ENCODE data around the gene DCAF8L1. TPM values are rescaled to one million over a fixed set of nuclear protein-coding genes. Genes with fewer than 3 reads are reported as not detected.
"Not testable (repeated sequence)": the region's sequence is repeated elsewhere in the genome, so short reads cannot be mapped to it uniquely, and the experiment has no call there.

Gene DCAF8L1
- total RNA-seq, result under 1 TPM in 5 of 8 experiments, not detected in 3; under 0.01 to 0.28 (median 0.14) TPM

- 22 to 87% (median 61%) methylated on average over 1 to 7 of the region's 14 CpGs; no CpG with 5 or more reads in 6 of the 10 experiments for WGBS, 10 experiments
- in situ Hi-C loops (cut with MboI; ENCODE audit: low pct_unique_long_range_greater_than_20kb in 2 of 9, low sequenced_read_pairs in 9 of 9, unreplicated experiment in 9 of 9), result no loop called here
- H3K27ac ChIP-seq, result no peak within 1 kb of the TSS
These were observed at the start of gene DCAF8L1 for GRCh38 chrX:27981349-27981748. DCAF8L1 (minus strand) TSS chrX:27981449; CDS start chrX:27981334, 115 bp downstream.

GRCh38 chrX:28022371-28022770 lies 41.1 kb upstream of the DCAF8L1 start:
- in situ Hi-C loops (cut with MboI; ENCODE audit: low pct_unique_long_range_greater_than_20kb in 2 of 9, low sequenced_read_pairs in 9 of 9, unreplicated experiment in 9 of 9), result no loop called here
- ATAC-seq (replicated peaks in 6 of 8), result no peak
- Histone ChIP-seq H3K4me1 (replicated peaks in 1 of 2) (no peaks in the 10 kb centered on the region), H3K27ac (no peak overlapping the region), H3K4me3 (no peak overlapping the region)
- 0 to 100% (median 71%) methylated on average over 1 to 2 of the region's 2 CpGs; no CpG with 5 or more reads in 4 of the 10 experiments for WGBS, 10 experiments

More at GRCh38 chrX:27981349-27981748, at the start of gene DCAF8L1:
- ATAC-seq (replicated peaks in 6 of 8), result no peak
- H3K4me1 ChIP-seq (replicated peaks in 1 of 2), result peaks cover 0 to 4% of the 10 kb centered on the region in 2 donors
- no peak within 1 kb of the TSS for H3K4me3 ChIP-seq

GRCh38 chrX:28016823-28017222 lies 35.6 kb upstream of the DCAF8L1 start:
- in situ Hi-C loops (cut with MboI; ENCODE audit: low pct_unique_long_range_greater_than_20kb in 2 of 9, low sequenced_read_pairs in 9 of 9, unreplicated experiment in 9 of 9), result no loop called here
- Histone ChIP-seq H3K4me1 (replicated peaks in 1 of 2) (no peaks in the 10 kb centered on the region), H3K27ac (no peak overlapping the region), H3K4me3 (no peak overlapping the region)
- 43 to 67% methylated on average over 1 of the region's 1 CpG; no CpG with 5 or more reads in 8 of the 10 experiments for WGBS, 10 experiments
- no peak for ATAC-seq (replicated peaks in 6 of 8)

DNA sequence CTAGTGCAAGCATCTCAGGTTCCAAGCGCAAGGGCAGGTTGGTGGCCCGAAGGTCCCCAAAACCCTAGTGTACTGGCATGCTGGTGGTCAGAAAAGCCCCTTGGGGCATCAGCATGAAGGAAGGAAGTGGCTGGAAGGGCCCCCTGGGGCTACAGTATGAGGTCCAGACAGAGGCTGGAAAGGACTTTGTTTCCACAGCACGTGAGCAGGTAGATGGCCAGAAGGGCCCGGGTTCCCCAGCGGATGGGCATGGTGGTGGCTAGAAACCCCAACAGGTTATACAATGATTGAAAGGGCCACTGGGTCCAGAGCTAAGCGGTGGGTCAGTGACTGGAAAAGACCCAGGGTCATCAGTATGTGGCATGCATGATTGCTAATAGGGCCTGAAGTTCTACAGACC lies 34.7 kb upstream of the DCAF8L1 start:
- 54 to 68% methylated on average over 3 of the region's 6 CpGs; no CpG with 5 or more reads in 8 of the 10 experiments for WGBS, 10 experiments
- in situ Hi-C loops (cut with MboI; ENCODE audit: low pct_unique_long_range_greater_than_20kb in 2 of 9, low sequenced_read_pairs in 9 of 9, unreplicated experiment in 9 of 9), result no loop called here
- Histone ChIP-seq H3K4me1 (replicated peaks in 1 of 2) (no peaks in the 10 kb centered on the region), H3K4me3 (no peak overlapping the region), H3K27ac (no peak overlapping the region)
- ATAC-seq (replicated peaks in 6 of 8), result no peak

- 0 to 100% (median 80%) methylated on average over 1 to 2 of the region's 2 CpGs; no CpG with 5 or more reads in 5 of the 10 experiments for WGBS, 10 experiments
- ATAC-seq (replicated peaks in 6 of 8), result no peak
- Histone ChIP-seq H3K27ac (no peak overlapping the region), H3K4me1 (replicated peaks in 1 of 2) (no peaks in the 10 kb centered on the region), H3K4me3 (no peak overlapping the region)
- in situ Hi-C loops (cut with MboI; ENCODE audit: low pct_unique_long_range_greater_than_20kb in 2 of 9, low sequenced_read_pairs in 9 of 9, unreplicated experiment in 9 of 9), result no loop called here
These were observed 29.6 kb upstream of the DCAF8L1 start for GRCh38 chrX:28010875-28011274.

DNA sequence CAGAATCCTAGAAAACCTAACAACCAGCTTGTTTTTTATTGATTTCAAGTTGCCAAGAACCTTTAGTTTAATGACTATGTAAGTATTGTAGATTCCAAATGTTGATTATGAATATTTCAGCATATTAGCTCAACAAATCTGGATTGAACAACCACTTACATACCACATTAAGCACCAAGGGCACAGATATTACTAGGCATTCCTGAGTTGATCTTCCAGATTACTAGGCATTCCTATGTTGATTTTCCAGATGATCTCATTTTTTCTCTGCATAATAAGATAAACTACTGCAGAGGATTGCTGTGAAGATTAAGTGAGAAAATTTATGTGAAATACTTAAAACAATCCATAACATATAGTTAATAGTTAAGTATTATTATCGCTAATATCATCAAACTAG lies 17.4 kb upstream of the DCAF8L1 start:
- H3K4me1 ChIP-seq (replicated peaks in 1 of 2), result no peaks in the 10 kb centered on the region
- ATAC-seq (replicated peaks in 6 of 8), result peak in 1 of 8 experiments; percentile 52
- in situ Hi-C loops (cut with MboI; ENCODE audit: low pct_unique_long_range_greater_than_20kb in 2 of 9, low sequenced_read_pairs in 9 of 9, unreplicated experiment in 9 of 9), result no loop called here
- no peak overlapping the region for H3K4me3 ChIP-seq
- H3K27ac ChIP-seq, result no peak overlapping the region
- WGBS, 10 experiments, result 33 to 64% methylated on average over 1 of the region's 1 CpG; no CpG with 5 or more reads in 8 of the 10 experiments

- in situ Hi-C loops (cut with MboI; ENCODE audit: low pct_unique_long_range_greater_than_20kb in 2 of 9, low sequenced_read_pairs in 9 of 9, unreplicated experiment in 9 of 9), result no loop called here
- 0 to 100% methylated on average over 2 of the region's 2 CpGs; no CpG with 5 or more reads in 8 of the 10 experiments for WGBS, 10 experiments
- no peak for ATAC-seq (replicated peaks in 6 of 8)
- Histone ChIP-seq H3K4me3 (no peak overlapping the region), H3K27ac (no peak overlapping the region), H3K4me1 (replicated peaks in 1 of 2) (no peaks in the 10 kb centered on the region)
These were observed 16.4 kb upstream of the DCAF8L1 start for GRCh38 chrX:27997622-27998021.

- in situ Hi-C loops (cut with MboI; ENCODE audit: low pct_unique_long_range_greater_than_20kb in 2 of 9, low sequenced_read_pairs in 9 of 9, unreplicated experiment in 9 of 9), result no loop called here
- WGBS, 10 experiments, result 4 to 35% methylated on average over 3 of the region's 3 CpGs; no CpG with 5 or more reads in 8 of the 10 experiments
- ATAC-seq (replicated peaks in 6 of 8), result no peak
These were observed 14.9 kb upstream of the DCAF8L1 start for GRCh38 chrX:27996132-27996531.

DNA sequence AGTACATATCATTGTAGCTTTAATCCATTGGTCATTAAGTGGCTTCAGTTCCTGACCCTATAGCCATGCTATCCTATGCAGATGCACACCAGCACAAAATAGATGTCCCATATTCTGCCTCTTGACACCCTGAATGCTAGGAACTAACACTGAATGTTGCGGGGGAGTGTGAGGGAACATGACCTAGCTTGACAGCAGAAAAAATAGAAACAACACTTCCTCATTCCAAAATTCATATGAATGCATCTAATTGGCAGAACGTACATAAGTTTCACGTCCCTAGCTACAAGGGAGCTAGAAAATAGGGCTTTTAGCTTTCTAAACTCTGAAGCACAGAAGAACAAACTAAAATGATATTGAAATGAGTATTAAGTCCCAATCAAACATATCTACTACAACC lies 14.4 kb upstream of the DCAF8L1 start:
- H3K4me1 ChIP-seq (replicated peaks in 1 of 2), result no peaks in the 10 kb centered on the region
- ATAC-seq (replicated peaks in 6 of 8), result no peak
- WGBS, 10 experiments, result 27 to 100% (median 40%) methylated on average over 1 to 2 of the region's 3 CpGs; no CpG with 5 or more reads in 7 of the 10 experiments
- H3K27ac ChIP-seq, result no peak overlapping the region
- no peak overlapping the region for H3K4me3 ChIP-seq
- in situ Hi-C loops (cut with MboI; ENCODE audit: low pct_unique_long_range_greater_than_20kb in 2 of 9, low sequenced_read_pairs in 9 of 9, unreplicated experiment in 9 of 9), result no loop called here

More at GRCh38 chrX:27996132-27996531, 14.9 kb upstream of the DCAF8L1 start:
- H3K4me3 ChIP-seq, result no peak overlapping the region
- H3K4me1 ChIP-seq (replicated peaks in 1 of 2), result no peaks in the 10 kb centered on the region
- no peak overlapping the region for H3K27ac ChIP-seq

GRCh38 chrX:27987862-27988646 lies 6.8 kb upstream of the DCAF8L1 start:
- in situ Hi-C loops (cut with MboI; ENCODE audit: low pct_unique_long_range_greater_than_20kb in 2 of 9, low sequenced_read_pairs in 9 of 9, unreplicated experiment in 9 of 9), result no loop called here
- no peaks in the 10 kb centered on the region for H3K4me1 ChIP-seq (replicated peaks in 1 of 2)
- ATAC-seq (replicated peaks in 6 of 8), result no peak
- WGBS, 10 experiments, result 0 to 83% (median 33%) methylated on average over 1 to 2 of the region's 2 CpGs; no CpG with 5 or more reads in 7 of the 10 experiments
- H3K27ac ChIP-seq, result no peak overlapping the region
- H3K4me3 ChIP-seq, result no peak overlapping the region

DNA sequence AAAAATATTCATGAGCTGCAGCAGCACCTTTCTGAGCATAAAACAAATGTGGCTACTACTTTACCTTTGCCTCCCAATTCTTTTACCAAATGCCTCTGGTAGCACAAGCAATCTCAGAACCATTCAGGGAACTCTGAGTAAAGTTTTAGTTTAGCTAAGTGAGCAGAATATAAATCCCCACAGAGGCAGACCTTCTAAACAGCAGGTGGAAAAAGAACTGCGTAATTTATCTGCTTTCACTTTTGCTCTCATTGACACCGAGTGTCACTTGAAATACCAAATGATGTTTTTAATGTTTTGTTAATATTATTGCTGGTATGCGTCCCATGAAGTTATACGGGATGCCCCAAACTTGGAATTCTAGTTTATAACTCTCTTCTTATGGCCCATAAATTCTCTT lies 4.3 kb downstream of the DCAF8L1 start:
- in situ Hi-C loops (cut with MboI; ENCODE audit: low pct_unique_long_range_greater_than_20kb in 2 of 9, low sequenced_read_pairs in 9 of 9, unreplicated experiment in 9 of 9); H3K4me3 ChIP-seq; ATAC-seq (replicated peaks in 6 of 8); H3K4me1 ChIP-seq (replicated peaks in 1 of 2): not testable (repeated sequence)
- WGBS, 10 experiments, result 31 to 100% (median 67%) methylated on average over 1 to 4 of the region's 4 CpGs; no CpG with 5 or more reads in 6 of the 10 experiments
- peak overlapping the region in 1 of 2 donors; percentile 75 for H3K27ac ChIP-seq

DNA sequence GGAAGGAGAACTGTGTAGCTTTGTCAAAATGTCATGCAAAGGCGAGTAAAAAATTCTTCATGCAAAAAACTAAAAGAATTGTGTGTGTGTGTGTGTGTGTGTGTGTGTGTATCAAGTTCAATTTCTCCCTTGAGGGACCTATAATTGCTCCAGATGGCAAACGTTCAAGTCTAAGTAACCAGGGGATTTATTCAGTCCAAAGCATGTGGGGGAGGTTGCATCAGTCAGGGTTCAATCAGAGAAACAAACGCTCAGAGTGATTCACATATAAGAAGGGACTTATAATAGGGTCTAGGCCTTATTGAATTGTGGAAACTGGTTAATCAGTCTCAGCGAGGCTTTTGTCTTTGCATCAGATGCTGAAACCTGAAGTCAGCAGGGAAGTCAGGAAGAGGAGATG lies 5.0 kb downstream of the DCAF8L1 start:
- Histone ChIP-seq H3K4me3 (peak overlapping the region in 1 of 5 donors; percentile 8), H3K27ac (peak overlapping the region in 1 of 2 donors; percentile 75), H3K4me1 (replicated peaks in 1 of 2) (peaks cover 0 to 4% of the 10 kb centered on the region in 2 donors)
- 0 to 75% (median 13%) methylated on average over 1 to 3 of the region's 4 CpGs; no CpG with 5 or more reads in 5 of the 10 experiments for whole genome bisulfite sequencing, 10 experiments
- ATAC-seq (replicated peaks in 6 of 8), result peak in 5 of 8 experiments; percentile 16 to 73 (median 45)
- in situ Hi-C loops (cut with MboI; ENCODE audit: low pct_unique_long_range_greater_than_20kb in 2 of 9, low sequenced_read_pairs in 9 of 9, unreplicated experiment in 9 of 9), result no loop called here

- peak in 1 of 8 experiments; percentile 60 for ATAC-seq (replicated peaks in 6 of 8)
- H3K4me1 ChIP-seq (replicated peaks in 1 of 2), result no peaks in the 10 kb centered on the region
- in situ Hi-C loops (cut with MboI; ENCODE audit: low pct_unique_long_range_greater_than_20kb in 2 of 9, low sequenced_read_pairs in 9 of 9, unreplicated experiment in 9 of 9), result no loop called here
- no peak overlapping the region for H3K27ac ChIP-seq
- WGBS, 10 experiments, result 0 to 60% (median 20%) methylated on average over 1 to 2 of the region's 2 CpGs; no CpG with 5 or more reads in 3 of the 10 experiments
- no peak overlapping the region for H3K4me3 ChIP-seq
These were observed 12.4 kb downstream of the DCAF8L1 start for GRCh38 chrX:27968878-27969277.
